ENCODE measurements around the gene PLK3.

DNA sequence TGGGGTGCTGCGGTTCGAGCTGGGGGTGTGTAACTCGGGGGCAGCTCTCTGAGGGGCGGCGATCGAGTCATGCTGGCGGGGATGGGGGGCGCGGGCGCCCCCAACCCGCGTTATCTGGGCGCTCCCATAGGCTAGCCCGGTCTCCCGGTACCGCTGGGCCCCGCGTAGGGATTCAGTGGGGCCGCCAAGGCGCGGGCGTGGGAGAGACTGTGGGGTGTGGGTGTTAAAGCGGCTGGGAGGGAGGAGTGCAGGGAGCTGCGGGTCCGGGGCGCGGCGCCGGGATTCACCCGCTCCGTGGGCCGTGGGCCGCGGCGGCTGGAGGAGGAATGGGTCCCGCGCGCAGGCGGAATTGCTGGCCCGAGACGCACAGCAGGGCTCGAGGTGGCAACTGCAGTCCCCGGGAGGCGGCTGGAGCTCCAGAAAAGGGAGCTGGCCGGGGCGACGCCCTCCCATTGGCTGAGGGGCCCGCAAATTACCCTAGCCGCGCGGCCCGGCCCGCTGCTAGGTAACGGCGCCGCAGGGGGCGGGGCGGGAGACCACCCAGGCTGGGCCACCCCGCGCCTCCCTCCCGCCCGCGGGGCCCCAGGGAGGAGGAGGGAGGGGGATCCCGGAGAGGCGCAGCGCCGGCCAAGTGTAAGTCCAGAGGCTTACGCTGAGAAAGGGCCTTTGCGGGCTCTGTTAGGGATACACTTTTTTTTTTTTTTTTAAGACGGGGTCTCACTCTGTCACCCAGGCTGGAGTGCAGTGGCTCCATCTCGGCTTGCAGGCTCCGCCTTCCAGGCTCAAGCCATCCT, 42.9 kb downstream of the PLK3 start, which contains the start of gene PTCH2:
- no peak for TF ChIP-seq POLR2A (IDR thresholded peaks at IDR 0.05; ENCODE audit: low read length)
- TF ChIP-seq GATA1 (IDR thresholded peaks at IDR 0.05; ENCODE audit: low read depth, low read length), result no peak

All from erythroblast (primary cell).